Right lobe of liver (tissue), 4 donors: ENCODE measurements around the gene PRAC2.

Source experiments
- POLR2A ChIP-seq: fragments of 450-650 bp; IDR thresholded peaks from one replicate; pipeline ENCODE4 v1.6.1; 2017; ENCODE audit warnings: antibody characterized with exemption, mild to moderate bottlenecking
- TF ChIP-seq, protein P1 (sequence below), 4 donors: fragments of 200-600 bp in 3 of 4; fragments of 450-650 bp in 1 of 4; IDR thresholded peaks; one replicate each; pipeline versions ENCODE4 v1.5.1 to v1.8.0; 2016 to 2022; ENCODE audit warnings: antibody characterized with exemption in 4 of 4, mild to moderate bottlenecking in 2 of 4
- donor health status: DM: no; HTN: no; CAD: no.
- donor health status: DM: no; HTN: no; CAD: no.
- donor health status: DM: no; HTN: yes; CAD: no.

GRCh38 chr17:48720266-48721008 lies 2.5 kb upstream of the PRAC2 start:
- TF ChIP-seq, protein P1, sequence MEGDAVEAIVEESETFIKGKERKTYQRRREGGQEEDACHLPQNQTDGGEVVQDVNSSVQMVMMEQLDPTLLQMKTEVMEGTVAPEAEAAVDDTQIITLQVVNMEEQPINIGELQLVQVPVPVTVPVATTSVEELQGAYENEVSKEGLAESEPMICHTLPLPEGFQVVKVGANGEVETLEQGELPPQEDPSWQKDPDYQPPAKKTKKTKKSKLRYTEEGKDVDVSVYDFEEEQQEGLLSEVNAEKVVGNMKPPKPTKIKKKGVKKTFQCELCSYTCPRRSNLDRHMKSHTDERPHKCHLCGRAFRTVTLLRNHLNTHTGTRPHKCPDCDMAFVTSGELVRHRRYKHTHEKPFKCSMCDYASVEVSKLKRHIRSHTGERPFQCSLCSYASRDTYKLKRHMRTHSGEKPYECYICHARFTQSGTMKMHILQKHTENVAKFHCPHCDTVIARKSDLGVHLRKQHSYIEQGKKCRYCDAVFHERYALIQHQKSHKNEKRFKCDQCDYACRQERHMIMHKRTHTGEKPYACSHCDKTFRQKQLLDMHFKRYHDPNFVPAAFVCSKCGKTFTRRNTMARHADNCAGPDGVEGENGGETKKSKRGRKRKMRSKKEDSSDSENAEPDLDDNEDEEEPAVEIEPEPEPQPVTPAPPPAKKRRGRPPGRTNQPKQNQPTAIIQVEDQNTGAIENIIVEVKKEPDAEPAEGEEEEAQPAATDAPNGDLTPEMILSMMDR (IDR thresholded peaks at IDR 0.05), result no peak
- TF ChIP-seq POLR2A, result no peak
